Endothelial cell of umbilical vein (primary cell): ENCODE results near the gene EXD1. TPM values are rescaled to one million over a fixed set of nuclear protein-coding genes. Genes with fewer than 3 reads are reported as not detected.

ENCODE experiments used
- BruUV-seq: library from RNA; stranded (reverse); fragments of 400-500 nt; replicated peaks from 2 replicates; lab custom pipeline; 2021; lab: Mats Ljungman, UMichigan
- CTCF ChIA-PET: fragments of 300-600, 350-600 bp; sonication (Branson Sonifier 250); formaldehyde crosslinking; loops from one replicate; lab custom pipeline; 2021; ENCODE audit warnings: antibody characterized with exemption, inconsistent platforms; lab: Charles Lee
- POLR2A ChIA-PET: fragments of 300-600, 350-600 bp; sonication (Branson Sonifier 250); formaldehyde crosslinking; loops from one replicate; lab custom pipeline; 2021; ENCODE audit warnings: antibody characterized with exemption, inconsistent platforms; lab: Charles Lee
- DNase-seq: peaks from one replicate; pipeline ENCODE4 v3.0.0-alpha.2; 2011; ENCODE audit warnings: low read depth, low spot score
- FAIRE-seq: peaks from 2 replicates; lab custom pipeline; 2011; peaks lifted over from hg19 to GRCh38; lab: Jason Lieb, UNC
- H2AFZ ChIP-seq: 2 replicates; pipeline ENCODE4 v1.6.0; 2012; ENCODE audit warnings: low read depth, low read length, control low read depth, inconsistent platforms
- H3K27ac ChIP-seq: 2 replicates; pipeline ENCODE4 v1.5.1; 2011; ENCODE audit warnings: low read depth, mild to moderate bottlenecking, control low read depth, low read length, moderate library complexity; ENCODE audit not compliant: insufficient read depth
- H3K27me3 ChIP-seq, 2 experiments: 2 replicates each; pipeline versions ENCODE4 v1.6.0 to v1.6.1; 2011; ENCODE audit warnings: low read length in 2 of 2, mixed read lengths in 1 of 2; ENCODE audit not compliant: control insufficient read depth in 2 of 2, insufficient read depth in 2 of 2
- H3K36me3 ChIP-seq, 2 experiments: 2 replicates in 1 of 2; 3 replicates in 1 of 2; pipeline ENCODE4 v1.5.1; 2011; ENCODE audit warnings: low read length in 2 of 2, mild to moderate bottlenecking in 1 of 2, moderate library complexity in 1 of 2; ENCODE audit not compliant: control insufficient read depth in 2 of 2, insufficient read depth in 2 of 2; ENCODE audit errors: extremely low read depth in 1 of 2
- H3K4me1 ChIP-seq: 3 replicates; pipeline ENCODE4 v1.5.1; 2011; ENCODE audit warnings: mild to moderate bottlenecking, low read length; ENCODE audit not compliant: control insufficient read depth, insufficient read depth; ENCODE audit errors: extremely low read depth
- H3K4me2 ChIP-seq: 2 replicates; pipeline ENCODE4 v1.6.1; 2011; ENCODE audit warnings: low read length, control low read depth, mixed read lengths; ENCODE audit not compliant: insufficient read depth
- H3K4me3 ChIP-seq, 3 experiments: fragments of 200-600 bp in 1 of 3; sonication (generic), shearing (Covaris generic) in 1 of 3; replicated peaks in 1 of 3; 2 replicates each; pipeline ENCODE4 v1.5.1; 2011 to 2016; ENCODE audit warnings: control low read depth in 3 of 3, low read length in 3 of 3, mild to moderate bottlenecking in 2 of 3, inconsistent platforms in 1 of 3, low read depth in 1 of 3, moderate library complexity in 1 of 3; ENCODE audit not compliant: insufficient read depth in 1 of 3
- H3K79me2 ChIP-seq: 2 replicates; pipeline ENCODE4 v1.6.0; 2012; ENCODE audit warnings: low read length, inconsistent platforms; ENCODE audit not compliant: control insufficient read depth, insufficient read depth
- H3K9ac ChIP-seq: replicated peaks from 2 replicates; pipeline ENCODE3; 2011; ENCODE audit warnings: low read length, control low read depth; ENCODE audit not compliant: insufficient read depth; ENCODE audit errors: extremely low read depth
- H3K9me1 ChIP-seq: replicated peaks from 3 replicates; pipeline ENCODE4 v1.6.0; 2011; ENCODE audit warnings: mild to moderate bottlenecking, low read length; ENCODE audit not compliant: control insufficient read depth, insufficient read depth; ENCODE audit errors: extremely low read depth
- H3K9me3 ChIP-seq: replicated peaks from 2 replicates; pipeline ENCODE4 v1.5.1; 2012; ENCODE audit warnings: low read length, inconsistent platforms; ENCODE audit not compliant: control insufficient read depth, insufficient read depth
- H4K20me1 ChIP-seq: replicated peaks from 2 replicates; pipeline ENCODE3; 2011; ENCODE audit warnings: mild to moderate bottlenecking, low read length; ENCODE audit not compliant: control insufficient read depth, insufficient read depth; ENCODE audit errors: extremely low read depth
- CTCF ChIP-seq, 2 donors: IDR thresholded peaks; 1 replicate in 1 of 2; 2 replicates in 1 of 2; pipeline ENCODE4 v1.5.1; 2011; ENCODE audit warnings: low read length in 2 of 2, mild to moderate bottlenecking in 2 of 2, moderate library complexity in 2 of 2, control low read depth in 1 of 2, inconsistent platforms in 1 of 2, low read depth in 1 of 2; ENCODE audit not compliant: insufficient read depth in 1 of 2; ENCODE audit errors: extremely low read depth in 1 of 2
- EZH2 ChIP-seq: IDR thresholded peaks from 2 replicates; pipeline ENCODE4 v1.6.1; 2012; ENCODE audit warnings: borderline replicate concordance, low read depth, mild to moderate bottlenecking, moderate library complexity, low read length, inconsistent platforms; ENCODE audit not compliant: severe bottlenecking
- FOS ChIP-seq: IDR thresholded peaks from 2 replicates; pipeline ENCODE4 v1.6.1; 2011; ENCODE audit warnings: mild to moderate bottlenecking, low read length, moderate library complexity, borderline replicate concordance; ENCODE audit not compliant: insufficient read depth
- GATA2 ChIP-seq: IDR thresholded peaks from 2 replicates; pipeline ENCODE4 v1.7.0; 2011; ENCODE audit warnings: low read depth, mild to moderate bottlenecking, moderate library complexity, mixed read lengths, low read length; ENCODE audit not compliant: insufficient read length, insufficient read depth
- JUN ChIP-seq: IDR thresholded peaks from 2 replicates; pipeline ENCODE4 v1.6.1; 2011; ENCODE audit warnings: borderline replicate concordance, low read depth; ENCODE audit not compliant: insufficient read length, insufficient read depth
- MAX ChIP-seq: IDR thresholded peaks from 2 replicates; pipeline ENCODE4 v1.6.1; 2011; ENCODE audit not compliant: insufficient read depth, insufficient read length
- MYC ChIP-seq: IDR thresholded peaks from one replicate; pipeline ENCODE4 v1.6.1; 2011; ENCODE audit warnings: mild to moderate bottlenecking, low read depth, low read length
- POLR2A ChIP-seq: IDR thresholded peaks from 2 replicates; pipeline ENCODE4 v1.6.1; 2012; ENCODE audit warnings: low read depth, mild to moderate bottlenecking, control low read depth, low read length
- POLR2AphosphoS5 ChIP-seq: IDR thresholded peaks from 2 replicates; pipeline ENCODE4 v1.6.1; 2012; ENCODE audit warnings: low read depth, mild to moderate bottlenecking, control low read depth, low read length, moderate library complexity; ENCODE audit not compliant: insufficient read depth
- dilution Hi-C: fragments of 300-500 bp; cut with MboI; formaldehyde crosslinking; loops from one replicate; pipeline ENCODE4 v1.15.0; 2019; ENCODE audit warnings: low sequenced_read_pairs; ENCODE audit not compliant: extremely low pct_ligation_motif_present
- intact Hi-C: fragments of 100-400 bp; cut with micrococcal nuclease; formaldehyde crosslinking; loops from one replicate; pipeline ENCODE4 v1.10.0; 2022
- polyA plus RNA-seq, 4 experiments: library from polyadenylated mRNA; depleted of rRNA in 3 of 4; stranded (reverse) in 3 of 4; unstranded in 1 of 4; fragments of >200 nt; gene quantifications; 2 replicates each; pipeline versions ENCODE4 v1.2.1 to v1.2.3, GENCODE V29; 2011 to 2012; ENCODE audit warnings: missing spikeins in 1 of 4
- total RNA-seq: library from RNA; stranded (reverse); gene quantifications from 2 replicates; pipeline ENCODE4 v1.2.3, GENCODE V29; 2021

EXD1 gene
- total and polyA plus RNA-seq, 2 donors (not counting 3 experiments of a cell fraction or from before 2014, with no cell fraction given) = not detected

GRCh38 chr15:41218851-41219250 lies 11.7 kb downstream of the EXD1 start:
- FAIRE-seq (no peak), DNase-seq (no peak)
- H4K20me1 ChIP-seq = no peaks in the 10 kb centered on the region
- no peaks in the 10 kb centered on the region for H3K9me3 ChIP-seq
- intact Hi-C loops (no loop called here), dilution Hi-C loops (no loop called here)
- H3K27ac ChIP-seq = no peak overlapping the region
- no peak overlapping the region for H2AFZ ChIP-seq
- H3K9ac ChIP-seq = no peak overlapping the region
- ChIA-PET POLR2A (interaction anchor here (0.6 kb wide), 1 partner anchor 695 kb away, joined by 4 read pairs; no protein-coding TSS in a partner anchor), CTCF (interaction anchor here (0.8 to 1.7 kb wide), 4 partner anchors 10 to 325 kb away, joined by 3 to 6 read pairs (median 3); partner anchors contain the start of genes CHP1 and VPS18)
- H3K4me3 ChIP-seq = no peak overlapping the region
- no peaks in the 10 kb centered on the region for H3K4me1 ChIP-seq
- TF ChIP-seq MYC = no peak
- no peak for TF ChIP-seq POLR2AphosphoS5
- TF ChIP-seq FOS = no peak
- TF ChIP-seq EZH2 = no peak
- no peak for TF ChIP-seq MAX
- TF ChIP-seq CTCF (IDR thresholded peaks at IDR 0.05; ENCODE audit: extremely low read depth in 1 of 2, insufficient read depth in 1 of 2, low read depth in 1 of 2, low read length in 2 of 2) = no peak
- TF ChIP-seq POLR2A = no peak
- no peak for TF ChIP-seq GATA2
- no peak for TF ChIP-seq JUN
- no TSS peak for BruUV-seq
- H3K27me3 ChIP-seq = peaks cover 17 to 19% of the 10 kb centered on the region in 2 experiments
- H3K4me2 ChIP-seq = no peak overlapping the region
- no peaks in the 10 kb centered on the region for H3K9me1 ChIP-seq
- H3K79me2 ChIP-seq = no peaks in the 10 kb centered on the region
- H3K36me3 ChIP-seq = no peaks in the 10 kb centered on the region
